Keratinocyte (primary cell): ENCODE results near the gene EVX2.

Source experiments
- CTCF ChIP-seq, 3 experiments: IDR thresholded peaks in 1 of 3; conservative IDR thresholded peaks in 1 of 3; optimal IDR thresholded peaks in 1 of 3; 2 replicates in 2 of 3; 3 replicates in 1 of 3; pipeline versions ENCODE3 to v1.5.1; 2011; ENCODE audit warnings: low read length in 3 of 3, mild to moderate bottlenecking in 3 of 3, moderate library complexity in 2 of 3, control low read depth in 1 of 3, inconsistent platforms in 1 of 3; ENCODE audit not compliant: insufficient read depth in 2 of 3; ENCODE audit errors: extremely low read depth in 1 of 3
- EZH2 ChIP-seq: IDR thresholded peaks from one replicate; pipeline ENCODE4 v1.6.1; 2012; ENCODE audit warnings: inconsistent platforms, mild to moderate bottlenecking, low read length, moderate library complexity

GRCh38 chr2:176132205-176133171 is 48.7 kb upstream of the EVX2 start:
- TF ChIP-seq EZH2 (peak; percentile 34), CTCF (optimal IDR thresholded peaks at IDR 0.05 in 1 of 3, IDR thresholded peaks at IDR 0.05 in 1 of 3, conservative IDR thresholded peaks at IDR 0.05 in 1 of 3; ENCODE audit: extremely low read depth in 1 of 3, insufficient read depth in 2 of 3, low read length in 3 of 3) (no peak)
